Type B pancreatic cell (in vitro differentiated cells): ENCODE data around the gene ILDR1. TPM values are rescaled to one million over a fixed set of nuclear protein-coding genes. Genes with fewer than 3 reads are reported as not detected.

Experiments used
- DNase-seq: peaks from one replicate; pipeline ENCODE4 v3.0.0; 2021; ENCODE audit warnings: mixed read lengths; ENCODE audit not compliant: unreplicated experiment; ENCODE audit errors: extremely low spot score
- H3K27ac Mint-ChIP-seq: 2 replicates; pipeline ENCODE4 v1.8.0; 2021; ENCODE audit warnings: mild to moderate bottlenecking, mixed read lengths
- H3K27me3 Mint-ChIP-seq: 2 replicates; pipeline ENCODE4 v1.8.0; 2021; ENCODE audit warnings: mixed read lengths
- H3K36me3 Mint-ChIP-seq: 2 replicates; pipeline ENCODE4 v1.8.0; 2021; ENCODE audit warnings: mixed read lengths
- H3K4me1 Mint-ChIP-seq: one replicate; pipeline ENCODE4 v1.8.0; 2021; ENCODE audit warnings: mixed read lengths; ENCODE audit not compliant: unreplicated experiment
- H3K4me3 Mint-ChIP-seq: 2 replicates; pipeline ENCODE4 v1.8.0; 2021; ENCODE audit warnings: mild to moderate bottlenecking, mixed read lengths
- H3K9me3 Mint-ChIP-seq: 2 replicates; pipeline ENCODE4 v1.8.0; 2021; ENCODE audit warnings: mixed read lengths
- CTCF ChIP-seq: fragments of 200-600 bp; sonication (generic); conservative IDR thresholded peaks from 2 replicates; pipeline ENCODE4 v1.5.0; 2021; ENCODE audit warnings: antibody characterized with exemption, mild to moderate bottlenecking
- total RNA-seq: library from RNA; stranded (reverse); gene quantifications from 2 replicates; pipeline ENCODE4 v1.2.1, GENCODE V29; 2021; ENCODE audit warnings: low replicate concordance

ILDR1 gene
- total RNA-seq, 1 donor from 2014 or later, result 2.6 TPM

- DNase-seq, result no peak
- TF ChIP-seq CTCF, result no peak
- H3K27me3 Mint-ChIP-seq, result peaks cover 2% of the 10 kb centered on the region
- no peak overlapping the region for H3K27ac Mint-ChIP-seq
- H3K9me3 Mint-ChIP-seq, result peaks cover 4% of the 10 kb centered on the region
- H3K36me3 Mint-ChIP-seq, result no peaks in the 10 kb centered on the region
- H3K4me3 Mint-ChIP-seq, result no peak overlapping the region
- H3K4me1 Mint-ChIP-seq, result no peaks in the 10 kb centered on the region
Measured at GRCh38 chr3:122033023-122033422, 11.0 kb upstream of the ILDR1 start.

GRCh38 chr3:122032531-122032930 is 10.5 kb upstream of the ILDR1 start:
- H3K4me1 Mint-ChIP-seq, result no peaks in the 10 kb centered on the region
- H3K27ac Mint-ChIP-seq, result no peak overlapping the region
- no peak for DNase-seq
- H3K27me3 Mint-ChIP-seq, result peaks cover 2% of the 10 kb centered on the region
- H3K36me3 Mint-ChIP-seq, result no peaks in the 10 kb centered on the region
- no peak for TF ChIP-seq CTCF
- no peak overlapping the region for H3K4me3 Mint-ChIP-seq
- H3K9me3 Mint-ChIP-seq, result no peaks in the 10 kb centered on the region

GRCh38 chr3:122031123-122031468 is 9.0 kb upstream of the ILDR1 start:
- TF ChIP-seq CTCF, result no peak
- DNase-seq, result no peak
- no peaks in the 10 kb centered on the region for H3K36me3 Mint-ChIP-seq
- H3K4me3 Mint-ChIP-seq, result no peak overlapping the region
- H3K27me3 Mint-ChIP-seq, result peaks cover 2% of the 10 kb centered on the region
- no peaks in the 10 kb centered on the region for H3K4me1 Mint-ChIP-seq
- H3K9me3 Mint-ChIP-seq, result no peaks in the 10 kb centered on the region
- no peak overlapping the region for H3K27ac Mint-ChIP-seq

- DNase-seq, result no peak
- TF ChIP-seq CTCF, result no peak
- Mint-ChIP-seq H3K4me3 (no peak overlapping the region), H3K9me3 (no peaks in the 10 kb centered on the region), H3K27me3 (peaks cover 2% of the 10 kb centered on the region), H3K27ac (no peak overlapping the region), H3K4me1 (no peaks in the 10 kb centered on the region), H3K36me3 (no peaks in the 10 kb centered on the region)
Measured at GRCh38 chr3:122030381-122031122, 8.5 kb upstream of the ILDR1 start.

- no peak overlapping the region for H3K4me3 Mint-ChIP-seq
Measured at GRCh38 chr3:122025296-122025695, 3.2 kb upstream of the ILDR1 start.

More at GRCh38 chr3:122025296-122025695, 3.2 kb upstream of the ILDR1 start:
- no peak overlapping the region for H3K27ac Mint-ChIP-seq
- H3K4me1 Mint-ChIP-seq, result no peaks in the 10 kb centered on the region
- no peak for DNase-seq
- H3K9me3 Mint-ChIP-seq, result no peaks in the 10 kb centered on the region
- no peak for TF ChIP-seq CTCF
- H3K36me3 Mint-ChIP-seq, result no peaks in the 10 kb centered on the region
- H3K27me3 Mint-ChIP-seq, result peaks cover 26% of the 10 kb centered on the region
